HG02870 (cell line): ENCODE results near the gene CCNYL1.
A peak's percentile ranks its signal among the peaks of the same experiment; 100 is the strongest.
"Not testable (repeated sequence)": the region's sequence is repeated elsewhere in the genome, so short reads cannot be mapped to it uniquely, and the experiment has no call there.

ENCODE experiments used
- ATAC-seq: cut with Tn5 transposase; IDR thresholded peaks from one replicate; pipeline ENCODE4 v1.9.1; 2021; ENCODE audit warnings: mild to moderate bottlenecking, moderate library complexity; ENCODE audit not compliant: unreplicated experiment

Gene CCNYL1

GRCh38 chr2:207696911-207697310 is 14.5 kb upstream of the CCNYL1 start:
- ATAC-seq = not testable (repeated sequence)

- ATAC-seq = no peak
Observed at GRCh38 chr2:207697411-207697810, 14.0 kb upstream of the CCNYL1 start.

- ATAC-seq = no peak
Observed at GRCh38 chr2:207698301-207698700, 13.1 kb upstream of the CCNYL1 start.

- no peak for ATAC-seq
Observed at GRCh38 chr2:207704078-207704477, 7.4 kb upstream of the CCNYL1 start.

- ATAC-seq = no peak
Observed at GRCh38 chr2:207704671-207705070, 6.8 kb upstream of the CCNYL1 start.

GRCh38 chr2:207706936-207707860 is 4.2 kb upstream of the CCNYL1 start:
- ATAC-seq = no peak

- ATAC-seq = peak; percentile 19
Observed at GRCh38 chr2:207711750-207712530, 500 bp downstream of the CCNYL1 start.

GRCh38 chr2:207716056-207716455 is 4.6 kb downstream of the CCNYL1 start:
- no peak for ATAC-seq

- ATAC-seq = no peak
Observed at GRCh38 chr2:207718521-207718920, 7.1 kb downstream of the CCNYL1 start.

GRCh38 chr2:207719008-207719407 is 7.6 kb downstream of the CCNYL1 start:
- ATAC-seq = no peak

- ATAC-seq = not testable (repeated sequence)
Observed at GRCh38 chr2:207719655-207720054, 8.2 kb downstream of the CCNYL1 start.

GRCh38 chr2:207720517-207721187 is 9.2 kb downstream of the CCNYL1 start:
- no peak for ATAC-seq

- no peak for ATAC-seq
Observed at GRCh38 chr2:207722773-207723424, 11.5 kb downstream of the CCNYL1 start.

GRCh38 chr2:207723425-207723787 is 12.0 kb downstream of the CCNYL1 start:
- ATAC-seq = not testable (repeated sequence)

GRCh38 chr2:207724113-207724512 is 12.7 kb downstream of the CCNYL1 start:
- ATAC-seq = no peak

GRCh38 chr2:207725873-207726578 is 14.6 kb downstream of the CCNYL1 start:
- peak; percentile 37 for ATAC-seq

- no peak for ATAC-seq
Observed at GRCh38 chr2:207727261-207727660, 15.8 kb downstream of the CCNYL1 start.

- ATAC-seq = no peak
Observed at GRCh38 chr2:207729465-207729998, 18.1 kb downstream of the CCNYL1 start.

GRCh38 chr2:207731138-207731537 is 19.7 kb downstream of the CCNYL1 start:
- no peak for ATAC-seq
